GM12878 (cell line): ENCODE results near the gene GAL3ST2. TPM values are rescaled to one million over a fixed set of nuclear protein-coding genes. Genes with fewer than 3 reads are reported as not detected.

Experiments
- ATAC-seq: fragments of 200-7000 bp; cut with Tn5 transposase; 3 replicates; pipeline ENCODE4 v1.9.1; 2020; ENCODE audit warnings: mild to moderate bottlenecking, moderate library complexity
- BruUV-seq: library from RNA; stranded (reverse); fragments of 400-500 nt; replicated peaks from 2 replicates; lab custom pipeline; 2021; lab: Mats Ljungman, UMichigan
- CTCF ChIA-PET: fragments of 300-600 bp; sonication (Branson Sonifier 250); formaldehyde crosslinking; extraction: SDS; loops from one replicate; lab custom pipeline; 2021; ENCODE audit warnings: inconsistent platforms; lab: Yijun Ruan, JAX
- POLR2A ChIA-PET: fragments of 350-600 bp; formaldehyde crosslinking; extraction: SDS; loops from one replicate; lab custom pipeline; 2021; ENCODE audit warnings: inconsistent platforms; lab: Charles Lee
- RAD21 ChIA-PET: fragments of 300-600 bp; sonication (Branson Sonifier 250); formaldehyde crosslinking; loops from one replicate; lab custom pipeline; 2023; ENCODE audit warnings: antibody characterized with exemption; ENCODE audit not compliant: unreplicated experiment; lab: Charles Lee
- SMC1A ChIA-PET: fragments of 300-600 bp; sonication (Branson Sonifier 250); formaldehyde crosslinking; loops from one replicate; lab custom pipeline; 2023; ENCODE audit not compliant: unreplicated experiment, uncharacterized antibody; lab: Charles Lee
- DNase-seq: peaks from one replicate; pipeline ENCODE4 v3.0.0-alpha.2; 2011; ENCODE audit warnings: low read depth, low spot score
- FAIRE-seq: peaks from 3 replicates; lab custom pipeline; 2011; peaks lifted over from hg19 to GRCh38; lab: Jason Lieb, UNC
- H2AFZ ChIP-seq: 2 replicates; pipeline ENCODE4 v1.6.0; 2011; ENCODE audit warnings: low read depth, low read length, control low read depth; ENCODE audit not compliant: control insufficient read depth
- H3K27ac ChIP-seq: 2 replicates; pipeline ENCODE4 v1.5.1; 2011; ENCODE audit warnings: control low read depth; ENCODE audit not compliant: control insufficient read depth, insufficient read depth
- H3K27me3 ChIP-seq, 2 experiments: replicated peaks in 1 of 2; 2 replicates each; pipeline versions ENCODE4 v1.6.0 to v1.6.1; 2011; ENCODE audit warnings: low read length in 1 of 2; ENCODE audit not compliant: control insufficient read depth in 2 of 2, insufficient read depth in 2 of 2
- H3K36me3 ChIP-seq, 2 experiments: 2 replicates each; pipeline ENCODE4 v1.5.1; 2011; ENCODE audit warnings: low read length in 1 of 2; ENCODE audit not compliant: control insufficient read depth in 2 of 2, insufficient read depth in 2 of 2
- H3K4me1 ChIP-seq: 2 replicates; pipeline ENCODE4 v1.6.1; 2011; ENCODE audit warnings: mild to moderate bottlenecking, low read length, moderate library complexity, mixed read lengths; ENCODE audit not compliant: control insufficient read depth, insufficient read depth
- H3K4me2 ChIP-seq: 2 replicates; pipeline ENCODE4 v1.6.0; 2011; ENCODE audit warnings: control low read depth; ENCODE audit not compliant: control insufficient read depth, insufficient read depth
- H3K4me3 ChIP-seq: fragments of 200-600 bp; sonication (generic); 2 replicates; pipeline ENCODE4 v1.5.1; 2016
- H3K79me2 ChIP-seq: 2 replicates; pipeline ENCODE4 v1.6.0; 2011; ENCODE audit warnings: low read length; ENCODE audit not compliant: control insufficient read depth, insufficient read depth
- H3K9ac ChIP-seq: 2 replicates; pipeline ENCODE4 v1.8.0; 2011; ENCODE audit warnings: low read length, control low read depth, mixed read lengths; ENCODE audit not compliant: control insufficient read depth, insufficient read depth
- H3K9me3 ChIP-seq: replicated peaks from 3 replicates; pipeline ENCODE4 v1.5.1; 2011; ENCODE audit warnings: mild to moderate bottlenecking, low read length; ENCODE audit not compliant: control insufficient read depth, insufficient read depth
- H4K20me1 ChIP-seq: 2 replicates; pipeline ENCODE4 v1.6.0; 2011; ENCODE audit not compliant: control insufficient read depth, insufficient read depth
- CBX3 ChIP-seq: fragments of 200-600 bp; sonication (generic); IDR thresholded peaks from 2 replicates; pipeline ENCODE4 v1.6.1; 2016; ENCODE audit warnings: low read depth, borderline replicate concordance
- CUX1 ChIP-seq: IDR thresholded peaks from 2 replicates; pipeline ENCODE4 v1.6.1; 2012; ENCODE audit warnings: improper control_type of control experiment, low read depth, low read length; ENCODE audit not compliant: insufficient replicate concordance
- EZH2 ChIP-seq: IDR thresholded peaks from 2 replicates; pipeline ENCODE4 v1.6.1; 2012; ENCODE audit warnings: low read depth, mild to moderate bottlenecking, control low read depth, inconsistent platforms, low read length, borderline replicate concordance; ENCODE audit not compliant: control insufficient read depth
- HCFC1 ChIP-seq: fragments of 150-350 bp; IDR thresholded peaks from 2 replicates; pipeline ENCODE4 v1.6.1; 2014; ENCODE audit warnings: low read length
- LARP7 ChIP-seq: fragments of 450-650 bp; IDR thresholded peaks from 2 replicates; pipeline ENCODE4 v1.6.1; 2017; ENCODE audit warnings: mild to moderate bottlenecking
- MEF2A ChIP-seq: IDR thresholded peaks from 2 replicates; pipeline ENCODE4 v1.6.1; 2011; ENCODE audit warnings: low read depth, mild to moderate bottlenecking, low read length, moderate library complexity; ENCODE audit not compliant: insufficient read depth
- NR2F1 ChIP-seq: fragments of 450-650 bp; conservative IDR thresholded peaks from 2 replicates; pipeline ENCODE4 v1.6.1; 2017; ENCODE audit warnings: mild to moderate bottlenecking
- RAD21 ChIP-seq: IDR thresholded peaks from 2 replicates; pipeline ENCODE4 v1.6.1; 2011; ENCODE audit warnings: mild to moderate bottlenecking, low read depth, low read length, moderate library complexity; ENCODE audit not compliant: insufficient read depth
- RELA ChIP-seq: fragments of 450-650 bp; IDR thresholded peaks from 2 replicates; pipeline ENCODE4 v1.8.0; 2014; ENCODE audit warnings: borderline replicate concordance; ENCODE audit not compliant: partially characterized antibody
- RUNX3 ChIP-seq: IDR thresholded peaks from 2 replicates; pipeline ENCODE4 v1.6.1; 2012; ENCODE audit warnings: low read length, inconsistent platforms
- SIN3A ChIP-seq: IDR thresholded peaks from 2 replicates; pipeline ENCODE4 v1.6.1; 2012; ENCODE audit warnings: low read depth, low read length, improper control_type of control experiment
- SMAD1 ChIP-seq: fragments of 450-650 bp; IDR thresholded peaks from 2 replicates; pipeline ENCODE4 v1.6.1; 2018; ENCODE audit warnings: mild to moderate bottlenecking, low read depth; ENCODE audit not compliant: partially characterized antibody
- SREBF2 ChIP-seq: IDR thresholded peaks from 2 replicates; pipeline ENCODE4 v1.6.1; 2012; ENCODE audit warnings: mild to moderate bottlenecking, low read length
- YY1 ChIP-seq: IDR thresholded peaks from 2 replicates; pipeline ENCODE4 v1.6.1; 2011; ENCODE audit warnings: low read depth, mild to moderate bottlenecking, low read length
- ZNF274 ChIP-seq: IDR thresholded peaks from one replicate; pipeline ENCODE4 v1.8.0; 2011; ENCODE audit not compliant: insufficient read length, insufficient read depth
- ZZZ3 ChIP-seq: IDR thresholded peaks from 2 replicates; pipeline ENCODE4 v1.6.1; 2011; ENCODE audit warnings: low read depth; ENCODE audit not compliant: control insufficient read depth, insufficient read length
- WGBS: methylation state at CpG from one replicate; pipeline ENCODE4 v1.1.6; 2016; ENCODE audit warnings: low lambda C conversion rate; ENCODE audit not compliant: insufficient replicate concordance, insufficient coverage; ENCODE audit errors: missing lambda C conversion rate; 5-methylcytosine and 5-hydroxymethylcytosine counted together
- in situ Hi-C: fragments of 300-500 bp; cut with MboI; formaldehyde crosslinking; loops from 9 replicates; pipeline ENCODE4 v1.14.3; 2018; ENCODE audit warnings: mixed read lengths
- intact Hi-C: fragments of 100-400 bp; cut with micrococcal nuclease; formaldehyde crosslinking; loops from one replicate; pipeline ENCODE4 v1.14.2; 2022; ENCODE audit not compliant: unreplicated experiment
- polyA plus RNA-seq, 11 experiments: library from polyadenylated mRNA; depleted of rRNA in 4 of 11; unstranded in 6 of 11; stranded (reverse) in 5 of 11; fragments of >200 nt; fragmentation: Nextera tagmentation in 4 of 11; fragmentation: Illumina TruSeq in 1 of 11; extraction: Ambion mirVana in 4 of 11; extraction: Trizol in 1 of 11; gene quantifications; 1 replicate in 1 of 11; 2 replicates in 10 of 11; pipeline versions ENCODE4 v1.2.1 to v1.2.3, GENCODE V29; 2011 to 2016; ENCODE audit warnings: inconsistent platforms in 2 of 11, missing spikeins in 2 of 11, low read depth in 1 of 11
- total RNA-seq, 4 experiments: library from RNA; depleted of rRNA in 3 of 4; stranded (reverse); fragments of >200 nt in 3 of 4; fragmentation: Illumina TruSeq in 1 of 4; extraction: Trizol in 1 of 4; gene quantifications; 2 replicates each; pipeline versions ENCODE4 v1.2.1 to v1.2.3, GENCODE V29; 2013 to 2021

The GAL3ST2 gene
- total and polyA plus RNA-seq, 10 of the 15 experiments (the other 5 are each of a cell fraction or from before 2014, with no cell fraction given): 0.09 to 0.36 (median 0.11) TPM; not detected in 7

- ChIA-PET SMC1A (interaction anchor here (0.6 to 1.2 kb wide), 4 partner anchors 28 to 731 kb away, joined by 3 to 5 read pairs (median 3); no protein-coding TSS in a partner anchor), RAD21 (interaction anchor here (1.0 to 1.5 kb wide), 2 partner anchors 37 to 79 kb away, joined by 3 read pairs; no protein-coding TSS in a partner anchor), CTCF (interaction anchor here (1.0 kb wide), 1 partner anchor 107 kb away, joined by 3 read pairs; the partner anchor contains the start of gene D2HGDH), POLR2A (interaction anchor here (0.7 kb wide), 1 partner anchor 18 kb away, joined by 3 read pairs; no protein-coding TSS in a partner anchor)
- DNase-seq: no peak
- no peak overlapping the region for H3K9ac ChIP-seq
- 78% methylated on average over 28 of the region's 28 CpGs for WGBS
- peaks cover 23% of the 10 kb centered on the region for H3K4me1 ChIP-seq
- no peak for ATAC-seq
- intact Hi-C loops: loop anchor here (5.0 to 10.0 kb wide), 2 partner anchors 39 to 107 kb away; partner anchors contain the start of gene D2HGDH
- no peak overlapping the region for H3K27ac ChIP-seq
- no peak for FAIRE-seq
- H4K20me1 ChIP-seq: no peaks in the 10 kb centered on the region
- BruUV-seq: no TSS peak
- no peaks in the 10 kb centered on the region for H3K36me3 ChIP-seq
- H2AFZ ChIP-seq: no peak overlapping the region
- in situ Hi-C loops: no loop called here
- H3K79me2 ChIP-seq: no peaks in the 10 kb centered on the region
- H3K4me3 ChIP-seq: no peak overlapping the region
- peaks cover 0 to 1% of the 10 kb centered on the region in 2 experiments; a peak in 1 of 4 replicates for H3K27me3 ChIP-seq
- H3K9me3 ChIP-seq: no peaks in the 10 kb centered on the region
- no peak overlapping the region for H3K4me2 ChIP-seq
- no peak for TF ChIP-seq MEF2A
- no peak for TF ChIP-seq ZNF274
- no peak for TF ChIP-seq CUX1
- no peak for TF ChIP-seq RUNX3
- no peak for TF ChIP-seq LARP7
- no peak for TF ChIP-seq NR2F1
- no peak for TF ChIP-seq RAD21
- TF ChIP-seq SREBF2: no peak
- no peak for TF ChIP-seq SIN3A
- TF ChIP-seq CBX3: no peak
- TF ChIP-seq RELA: no peak
- no peak for TF ChIP-seq ZZZ3
- TF ChIP-seq HCFC1: no peak
- TF ChIP-seq YY1: no peak
- no peak for TF ChIP-seq SMAD1
- no peak for TF ChIP-seq EZH2
Observed at GRCh38 chr2:241841181-241842066, 64.8 kb downstream of the GAL3ST2 start.
